ENCODE measurements around the gene GRM1. TPM values are rescaled to one million over a fixed set of nuclear protein-coding genes. Genes with fewer than 3 reads are reported as not detected.

GRM1 gene
- total RNA-seq, 6 experiments from 2014 or later, result 0.07 TPM; not detected in 5

DNA sequence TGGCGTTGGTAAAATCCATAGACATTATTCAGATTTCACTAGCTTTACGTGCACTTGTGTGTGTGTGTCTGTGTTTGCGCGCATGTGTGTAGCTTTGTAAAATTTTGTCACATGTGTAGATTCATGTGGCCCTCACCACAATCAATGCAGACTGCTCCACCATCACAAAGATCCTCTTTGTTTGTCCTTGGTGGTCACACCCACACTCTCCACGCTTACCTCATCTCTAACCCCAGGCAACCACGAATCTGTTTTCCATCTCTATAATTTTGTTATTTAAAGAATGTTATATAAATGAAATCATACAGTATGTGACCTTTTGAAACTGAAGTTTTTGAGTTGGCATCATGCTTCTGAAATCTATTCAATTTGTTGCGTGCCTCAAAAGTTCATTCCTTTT, 58.5 kb downstream of the GRM1 start:
- intact Hi-C loops (cut with DNase I), result no loop called here
- no peaks in the 10 kb centered on the region for H3K4me1 ChIP-seq
- H3K27me3 ChIP-seq, result no peaks in the 10 kb centered on the region
- TF ChIP-seq POLR2A (IDR thresholded peaks at IDR 0.05), result no peak
- TF ChIP-seq, protein P1, sequence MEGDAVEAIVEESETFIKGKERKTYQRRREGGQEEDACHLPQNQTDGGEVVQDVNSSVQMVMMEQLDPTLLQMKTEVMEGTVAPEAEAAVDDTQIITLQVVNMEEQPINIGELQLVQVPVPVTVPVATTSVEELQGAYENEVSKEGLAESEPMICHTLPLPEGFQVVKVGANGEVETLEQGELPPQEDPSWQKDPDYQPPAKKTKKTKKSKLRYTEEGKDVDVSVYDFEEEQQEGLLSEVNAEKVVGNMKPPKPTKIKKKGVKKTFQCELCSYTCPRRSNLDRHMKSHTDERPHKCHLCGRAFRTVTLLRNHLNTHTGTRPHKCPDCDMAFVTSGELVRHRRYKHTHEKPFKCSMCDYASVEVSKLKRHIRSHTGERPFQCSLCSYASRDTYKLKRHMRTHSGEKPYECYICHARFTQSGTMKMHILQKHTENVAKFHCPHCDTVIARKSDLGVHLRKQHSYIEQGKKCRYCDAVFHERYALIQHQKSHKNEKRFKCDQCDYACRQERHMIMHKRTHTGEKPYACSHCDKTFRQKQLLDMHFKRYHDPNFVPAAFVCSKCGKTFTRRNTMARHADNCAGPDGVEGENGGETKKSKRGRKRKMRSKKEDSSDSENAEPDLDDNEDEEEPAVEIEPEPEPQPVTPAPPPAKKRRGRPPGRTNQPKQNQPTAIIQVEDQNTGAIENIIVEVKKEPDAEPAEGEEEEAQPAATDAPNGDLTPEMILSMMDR (IDR thresholded peaks at IDR 0.05), result no peak
- DNase-seq (no peak), ATAC-seq (no peak)
- no peak overlapping the region for H3K27ac ChIP-seq
- no peak overlapping the region for H3K4me3 ChIP-seq
- no peaks in the 10 kb centered on the region for H3K9me3 ChIP-seq
- no peaks in the 10 kb centered on the region for H3K36me3 ChIP-seq
- WGBS (ENCODE audit: insufficient coverage, low coverage, low lambda C conversion rate, missing lambda C conversion rate), result 71% methylated on average over 7 of the region's 7 CpGs

DNA sequence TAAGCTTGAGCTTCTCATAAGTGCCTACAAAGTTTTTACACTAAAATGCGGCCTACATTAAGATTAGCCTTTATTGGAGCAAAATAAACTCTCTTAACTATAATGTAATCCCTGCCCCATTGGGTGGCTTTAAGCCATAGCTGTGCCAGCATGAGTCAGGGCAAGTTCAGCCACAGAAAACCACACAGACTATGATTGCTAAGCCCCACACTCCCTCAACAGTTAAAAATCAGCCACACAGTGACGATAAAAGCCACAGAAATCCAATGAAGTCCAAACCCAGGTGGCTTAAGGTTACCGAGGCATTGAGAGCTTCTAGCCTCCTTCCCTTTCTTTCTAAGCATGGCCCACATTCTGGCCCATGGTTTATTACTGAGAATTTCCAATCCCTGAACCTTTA, 61.6 kb downstream of the GRM1 start:
- no peaks in the 10 kb centered on the region for H3K27me3 ChIP-seq
- ATAC-seq (no peak), DNase-seq (no peak)
- TF ChIP-seq, protein P1 (IDR thresholded peaks at IDR 0.05), result no peak
- TF ChIP-seq POLR2A (IDR thresholded peaks at IDR 0.05), result no peak
- 58% methylated on average over 3 of the region's 3 CpGs for WGBS (ENCODE audit: insufficient coverage, low coverage, low lambda C conversion rate, missing lambda C conversion rate)
- no peak overlapping the region for H3K27ac ChIP-seq
- intact Hi-C loops (cut with DNase I), result no loop called here
- no peaks in the 10 kb centered on the region for H3K9me3 ChIP-seq
- no peaks in the 10 kb centered on the region for H3K4me1 ChIP-seq
- no peaks in the 10 kb centered on the region for H3K36me3 ChIP-seq
- H3K4me3 ChIP-seq, result no peak overlapping the region

DNA sequence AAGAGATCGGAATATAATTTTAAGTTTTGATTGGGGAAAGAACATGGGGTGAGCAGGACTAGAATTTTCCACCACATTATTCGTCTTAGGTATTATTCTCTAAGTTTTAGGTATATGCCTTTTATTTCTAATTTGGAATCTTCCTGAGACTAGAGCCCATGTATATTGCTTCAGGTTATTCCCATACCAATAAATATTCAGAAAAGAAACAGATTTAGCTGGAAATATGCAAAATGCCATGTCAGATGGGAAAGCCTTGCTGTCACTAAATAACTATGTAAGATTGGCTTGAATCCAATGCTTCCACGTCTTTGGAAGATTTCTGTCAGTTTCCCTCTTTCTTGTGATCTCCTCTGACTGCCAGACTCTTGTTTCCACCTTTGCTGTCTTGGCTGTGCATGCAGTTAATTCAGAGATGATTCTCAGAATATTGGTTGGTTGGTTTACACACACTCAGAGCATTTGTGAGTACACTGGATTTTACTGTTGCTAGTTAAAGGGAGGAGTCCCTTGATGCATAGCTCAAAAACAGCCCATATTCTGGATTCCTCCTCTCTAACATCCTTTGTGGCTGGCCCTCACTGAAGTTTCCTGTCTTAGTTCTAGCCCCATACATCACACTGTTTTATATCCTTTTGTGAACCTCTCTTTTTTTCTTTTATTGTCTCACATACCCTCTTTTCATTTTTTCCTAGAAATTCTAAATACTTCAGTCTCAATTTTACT, 64.3 kb downstream of the GRM1 start:
- Histone ChIP-seq H3K4me1 (no peaks in the 10 kb centered on the region), H3K36me3 (no peaks in the 10 kb centered on the region), H3K27me3 (no peaks in the 10 kb centered on the region), H3K27ac (no peak overlapping the region), H3K4me3 (no peak overlapping the region), H3K9me3 (no peaks in the 10 kb centered on the region)
- whole genome bisulfite sequencing (ENCODE audit: insufficient coverage, low coverage, low lambda C conversion rate, missing lambda C conversion rate), result 33% methylated on average over 3 of the region's 3 CpGs
- ATAC-seq, result no peak
- TF ChIP-seq, protein P1 (IDR thresholded peaks at IDR 0.05), result no peak
- no peak for TF ChIP-seq POLR2A (IDR thresholded peaks at IDR 0.05)
- no peak for DNase-seq
- intact Hi-C loops (cut with DNase I), result no loop called here

- Histone ChIP-seq H3K27me3 (no peaks in the 10 kb centered on the region), H3K27ac (no peak overlapping the region), H3K4me1 (no peaks in the 10 kb centered on the region), H3K9me3 (no peaks in the 10 kb centered on the region), H3K4me3 (no peak overlapping the region), H3K36me3 (no peaks in the 10 kb centered on the region)
- ATAC-seq, result no peak
- TF ChIP-seq, protein P1 (IDR thresholded peaks at IDR 0.05), result no peak
- TF ChIP-seq POLR2A (IDR thresholded peaks at IDR 0.05), result no peak
- no peak for DNase-seq
- 30% methylated on average over 2 of the region's 2 CpGs for WGBS (ENCODE audit: insufficient coverage, low coverage, low lambda C conversion rate, missing lambda C conversion rate)
- intact Hi-C loops (cut with DNase I), result no loop called here
Observed at GRCh38 chr6:146095481-146095880, 66.6 kb downstream of the GRM1 start.
